GM21423 (cell line): ENCODE data around the gene CGB8.
"Not testable (repeated sequence)": the region's sequence is repeated elsewhere in the genome, so short reads cannot be mapped to it uniquely, and the experiment has no call there.

Experiments
- ATAC-seq: cut with Tn5 transposase; IDR thresholded peaks from one replicate; pipeline ENCODE4 v1.9.1; 2021; ENCODE audit warnings: mild to moderate bottlenecking, moderate library complexity; ENCODE audit not compliant: unreplicated experiment

Gene CGB8

GRCh38 chr19:49031642-49032301 is 17.1 kb downstream of the CGB8 start, which contains the start of gene CGB2:
Gene CGB2, plus strand, starts transcription at chr19:49031890. Its CDS starts 206 bp downstream, at chr19:49032096.
- ATAC-seq = not testable (repeated sequence)

DNA sequence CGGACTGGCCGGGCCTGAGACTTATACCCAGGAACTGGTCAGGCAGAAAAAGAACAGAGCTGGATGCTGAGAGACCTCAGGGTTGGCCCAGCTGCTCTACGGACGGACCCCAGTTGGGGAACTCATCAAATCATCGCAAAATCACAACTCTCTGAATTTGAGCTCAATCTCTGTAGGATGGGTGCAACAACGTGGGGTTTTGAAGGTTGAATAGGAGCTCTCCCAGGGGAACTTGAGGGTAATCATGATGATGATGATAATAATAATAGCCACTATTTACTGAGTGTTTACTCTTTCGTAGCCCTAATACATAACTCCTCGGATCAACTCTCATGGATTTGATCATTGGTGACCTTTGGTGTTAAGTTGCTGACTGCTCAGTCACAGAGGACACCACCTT is 18.6 kb downstream of the CGB8 start:
- not testable (repeated sequence) for ATAC-seq

- not testable (repeated sequence) for ATAC-seq
Observed at GRCh38 chr19:49029749-49030148, 19.2 kb downstream of the CGB8 start.

- not testable (repeated sequence) for ATAC-seq
Observed at GRCh38 chr19:49028686-49029085, 20.2 kb downstream of the CGB8 start.

- not testable (repeated sequence) for ATAC-seq
Observed at GRCh38 chr19:49025599-49025998, 23.3 kb downstream of the CGB8 start.

DNA sequence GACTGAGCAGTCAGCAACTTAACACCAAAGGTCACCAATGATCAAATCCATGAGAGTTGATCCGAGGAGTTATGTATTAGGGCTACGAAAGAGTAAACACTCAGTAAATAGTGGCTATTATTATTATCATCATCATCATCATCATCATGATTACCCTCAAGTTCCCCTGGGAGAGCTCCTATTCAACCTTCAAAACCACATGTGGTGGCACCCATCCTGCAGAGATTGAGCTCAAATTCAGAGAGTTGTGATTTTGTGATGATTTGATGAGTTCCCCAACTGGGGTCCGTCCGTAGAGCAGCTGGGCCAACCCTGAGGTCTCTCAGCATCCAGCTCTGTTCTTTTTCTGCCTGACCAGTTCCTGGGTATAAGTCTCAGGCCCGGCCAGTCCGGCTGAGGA is 23.8 kb downstream of the CGB8 start:
- ATAC-seq = not testable (repeated sequence)

DNA sequence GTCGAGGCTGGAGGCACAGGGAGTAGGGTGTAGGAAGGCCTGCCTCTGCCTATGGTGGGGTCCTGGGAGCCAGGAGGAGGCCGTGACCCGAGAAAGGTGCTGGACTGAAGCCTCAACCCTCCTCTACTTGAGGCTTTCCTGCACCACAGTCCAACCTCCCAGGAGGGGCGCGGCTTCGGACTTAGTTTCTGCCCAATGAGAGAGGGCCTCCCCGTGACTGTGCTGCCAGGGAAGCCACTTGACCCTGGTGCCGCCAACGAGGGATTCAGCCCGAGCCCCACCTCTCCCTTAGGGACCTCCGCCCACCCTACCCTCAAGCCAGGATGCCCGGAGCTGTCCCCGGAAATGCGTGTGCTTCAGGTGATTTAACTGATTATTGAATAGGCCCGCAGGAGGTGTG is 24.7 kb downstream of the CGB8 start, which contains the start of gene CGB3:
Gene CGB3 (minus strand): TSS at position 101 of the 400 bp plus-strand sequence. CDS start 362 bp downstream, outside the sequence.
- ATAC-seq = not testable (repeated sequence)

GRCh38 chr19:49022116-49022515 is 26.8 kb downstream of the CGB8 start:
- ATAC-seq = no peak

- no peak for ATAC-seq
Observed at GRCh38 chr19:49020931-49021895, 27.7 kb downstream of the CGB8 start.

DNA sequence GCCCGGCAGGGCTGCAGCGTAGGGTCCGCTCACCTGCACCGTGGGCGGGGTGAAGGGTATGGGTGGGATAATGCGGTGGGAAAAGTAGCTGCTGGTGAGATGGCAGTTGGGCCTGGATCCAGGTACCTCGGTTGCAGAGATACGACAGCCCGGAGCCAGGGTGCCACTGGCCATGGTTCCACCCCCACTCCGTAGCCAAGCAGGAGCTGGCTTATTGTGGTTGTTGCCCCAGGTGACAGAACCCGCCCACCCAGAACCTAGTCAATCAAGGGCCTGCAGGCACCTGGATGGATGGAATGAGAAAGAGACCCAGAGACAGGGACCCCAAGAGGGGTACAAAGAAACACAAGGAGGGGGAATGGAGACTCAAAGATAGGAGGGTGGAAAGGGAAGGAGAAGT is 28.6 kb downstream of the CGB8 start:
- no peak for ATAC-seq

GRCh38 chr19:49019242-49019932 is 29.5 kb downstream of the CGB8 start:
- ATAC-seq = no peak

DNA sequence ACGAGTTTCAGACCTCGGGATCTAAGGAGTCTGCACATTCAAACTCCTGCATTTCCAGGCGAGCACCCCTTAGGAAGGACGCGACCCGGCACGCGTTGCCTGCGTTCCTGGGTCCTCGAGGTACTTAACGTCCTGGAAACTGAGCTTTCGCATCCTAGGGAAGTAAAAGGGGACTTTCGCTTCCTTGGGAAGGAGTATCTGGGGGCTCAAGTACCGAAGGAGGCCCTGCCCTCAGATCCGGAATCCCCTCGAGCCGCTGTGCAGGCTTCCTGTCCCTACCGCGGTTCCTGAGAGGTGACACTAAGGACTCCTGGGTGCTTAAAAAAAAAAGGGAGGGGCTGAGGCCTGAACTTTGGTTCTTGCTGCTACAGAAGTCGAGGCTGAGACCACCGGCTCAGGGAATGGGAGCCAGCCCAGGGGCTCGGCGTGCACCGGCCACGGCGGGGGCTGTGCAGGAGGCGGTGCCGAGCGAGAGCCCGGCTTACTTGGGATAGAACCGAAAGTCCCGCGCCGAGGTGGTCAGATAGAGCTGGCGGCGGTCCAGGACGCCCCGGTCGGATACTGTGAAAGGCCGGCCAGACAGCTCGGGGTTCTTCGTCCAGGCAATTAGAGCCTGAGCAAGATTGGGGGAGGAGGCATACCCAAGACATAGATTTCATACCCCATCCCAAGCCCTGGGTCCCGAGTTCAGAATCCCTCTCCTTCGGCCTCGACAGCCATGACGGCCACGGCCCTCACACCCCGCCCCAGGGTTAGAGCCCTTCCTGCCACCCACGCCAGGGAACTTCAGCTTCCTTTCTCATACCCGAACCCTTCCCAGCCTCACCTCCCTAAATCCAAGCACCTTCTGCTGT is 30.3 kb downstream of the CGB8 start:
- not testable (repeated sequence) for ATAC-seq

- ATAC-seq = no peak
Observed at GRCh38 chr19:49017666-49018351, 31.1 kb downstream of the CGB8 start.

- no peak for ATAC-seq
Observed at GRCh38 chr19:49017041-49017665, 31.8 kb downstream of the CGB8 start, which contains the start of gene LHB. Gene LHB, minus strand, starts transcription at chr19:49017091. Its CDS starts 10 bp downstream, at chr19:49017081.

- ATAC-seq = no peak
Observed at GRCh38 chr19:49016067-49016839, 32.7 kb downstream of the CGB8 start.

DNA sequence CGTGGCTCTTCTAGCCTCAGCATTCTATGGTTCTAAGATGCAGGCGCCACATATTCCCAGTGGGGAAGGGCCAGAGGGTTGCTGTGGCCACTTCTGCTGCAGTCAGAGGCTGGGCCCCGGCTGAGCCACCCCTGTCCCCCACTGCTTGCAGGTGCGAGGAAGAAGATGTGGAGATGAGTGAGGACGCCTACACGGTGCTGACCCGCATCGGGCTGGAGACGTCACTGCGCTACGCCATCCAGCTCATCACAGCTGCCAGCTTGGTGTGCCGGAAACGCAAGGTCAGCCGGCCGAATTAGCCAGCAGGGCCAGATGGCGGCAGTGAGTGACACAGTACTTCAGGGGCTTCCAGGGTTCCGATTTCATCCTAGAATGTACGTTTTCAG is 34.0 kb downstream of the CGB8 start:
- no peak for ATAC-seq

DNA sequence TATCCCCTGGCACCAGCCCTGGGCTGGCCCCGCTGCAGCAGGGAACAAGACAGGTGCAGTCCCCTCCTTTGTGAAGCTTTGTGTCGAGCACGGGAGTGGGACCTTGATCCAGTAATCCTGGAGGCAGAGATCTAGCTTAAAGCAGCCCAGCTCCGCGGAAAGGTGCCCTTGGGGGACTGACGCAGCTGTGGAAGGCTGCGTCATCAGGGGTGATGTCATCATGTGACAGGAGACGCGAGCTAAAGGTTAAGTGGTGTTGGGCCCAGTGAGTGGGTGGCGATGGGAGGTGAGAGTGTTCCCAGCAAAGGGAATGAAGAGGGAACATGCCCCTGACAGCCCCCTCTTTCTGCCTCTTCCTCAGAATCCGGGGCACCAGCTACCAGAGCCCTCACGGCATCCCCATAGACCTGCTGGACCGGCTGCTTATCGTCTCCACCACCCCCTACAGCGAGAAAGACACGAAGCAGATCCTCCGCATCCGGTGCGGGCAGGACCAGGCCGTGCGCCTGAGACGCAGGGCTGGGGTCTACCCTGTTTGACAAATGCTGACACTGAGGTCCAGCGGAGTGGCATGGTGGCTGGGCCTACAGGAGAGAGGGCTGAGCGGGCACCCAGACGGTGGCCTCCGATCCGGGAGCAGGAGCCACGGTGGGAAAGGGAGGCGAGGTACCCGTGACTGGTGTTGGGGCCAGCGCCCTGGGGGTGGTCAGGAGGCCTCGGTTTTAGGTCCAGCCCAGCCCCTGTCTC is 34.6 kb downstream of the CGB8 start:
- ATAC-seq = no peak

- no peak for ATAC-seq
Observed at GRCh38 chr19:49011194-49011593, 37.7 kb downstream of the CGB8 start.
